Hindlimb muscle (tissue), 1 donor: Measurements from ENCODE around the gene TPI1. TPM values are rescaled to one million over a fixed set of nuclear protein-coding genes. Genes with fewer than 3 reads are reported as not detected.

ENCODE experiments used
- polyA plus RNA-seq: library from polyadenylated mRNA; unstranded; fragments of 120-200 nt; gene quantifications from one replicate; pipeline ENCODE4 v1.2.1, GENCODE V29; 2013; ENCODE audit not compliant: insufficient read length

Gene TPI1
- polyA plus RNA-seq, 1 donor, result 1,016 TPM

Other genes starting within 250 kb of the TPI1 start
- gene LPAR5, start 231.6 kb upstream of the TPI1 start, polyA plus RNA-seq, result 2.4 TPM
- gene ACRBP, start 220.1 kb upstream of the TPI1 start, polyA plus RNA-seq, result 2.9 TPM
- gene ING4, start 204.4 kb upstream of the TPI1 start, polyA plus RNA-seq, result 47.6 TPM
- 50.4 TPM for gene ZNF384, start 178.2 kb upstream of the TPI1 start, polyA plus RNA-seq
- gene PIANP, start 166.7 kb upstream of the TPI1 start, polyA plus RNA-seq, result 2.4 TPM
- 65.7 TPM for gene COPS7A, start 143.5 kb upstream of the TPI1 start, polyA plus RNA-seq
- 134 TPM for gene MLF2, start 114.4 kb upstream of the TPI1 start, polyA plus RNA-seq
- gene PTMS, start 101.2 kb upstream of the TPI1 start, polyA plus RNA-seq, result 373 TPM
- gene LAG3, start 95.0 kb upstream of the TPI1 start, polyA plus RNA-seq, result 0.80 TPM
- gene CD4, start 78.0 kb upstream of the TPI1 start, polyA plus RNA-seq, result 11.1 TPM
- 17.6 TPM for gene GPR162, start 45.7 kb upstream of the TPI1 start, polyA plus RNA-seq
- gene P3H3, start 39.1 kb upstream of the TPI1 start, polyA plus RNA-seq, result 29.7 TPM
- gene GNB3, start 26.6 kb upstream of the TPI1 start, polyA plus RNA-seq, result 32.6 TPM
- gene CDCA3, start 16.2 kb upstream of the TPI1 start, polyA plus RNA-seq, result 16.7 TPM
- 66.9 TPM for gene USP5, start 15.4 kb upstream of the TPI1 start, polyA plus RNA-seq
- gene SPSB2, start 5.8 kb downstream of the TPI1 start, polyA plus RNA-seq, result 5.9 TPM
- gene LRRC23, start 37.3 kb downstream of the TPI1 start, polyA plus RNA-seq, result 9.3 TPM
- 4.8 TPM for gene ENO2, start 47.0 kb downstream of the TPI1 start, polyA plus RNA-seq
- 91.2 TPM for gene ATN1, start 60.4 kb downstream of the TPI1 start, polyA plus RNA-seq
- gene RNU7-1, start 76.3 kb downstream of the TPI1 start, polyA plus RNA-seq, result not detected
- gene C12orf57, start 76.5 kb downstream of the TPI1 start, polyA plus RNA-seq, result 148 TPM
- 6.8 TPM for gene PTPN6, start 83.8 kb downstream of the TPI1 start, polyA plus RNA-seq
- gene PHB2, start 103.1 kb downstream of the TPI1 start, polyA plus RNA-seq, result 307 TPM
- gene EMG1, start 103.4 kb downstream of the TPI1 start, polyA plus RNA-seq, result 26.6 TPM
- 18.6 TPM for gene LPCAT3, start 150.9 kb downstream of the TPI1 start, polyA plus RNA-seq
- 138 TPM for gene C1S, start 193.2 kb downstream of the TPI1 start, polyA plus RNA-seq
- 140 TPM for gene C1R, start 224.9 kb downstream of the TPI1 start, polyA plus RNA-seq
- gene C1RL, start 241.7 kb downstream of the TPI1 start, polyA plus RNA-seq, result 11.7 TPM